B cell (primary cell): ENCODE results near the gene ACAN.

ENCODE experiments used
- CTCF ChIP-seq: fragments of 200-600 bp; IDR thresholded peaks from one replicate; pipeline ENCODE4 v1.8.0; 2022; ENCODE audit warnings: antibody characterized with exemption, mild to moderate bottlenecking
- EZH2 ChIP-seq: IDR thresholded peaks from 2 replicates; pipeline ENCODE4 v1.6.1; 2012; ENCODE audit warnings: borderline replicate concordance, low read depth, mild to moderate bottlenecking, moderate library complexity, low read length; ENCODE audit not compliant: insufficient read depth, poor library complexity, severe bottlenecking

- TF ChIP-seq CTCF (no peak), EZH2 (no peak)
Measured at GRCh38 chr15:88887068-88887580, 83.9 kb downstream of the ACAN start.
